Breast epithelium (tissue), 4 donors: ENCODE data around the gene RBBP8NL. TPM values are rescaled to one million over a fixed set of nuclear protein-coding genes. Genes with fewer than 3 reads are reported as not detected.

ENCODE experiments used
- DNase-seq, 2 donors: peaks; one replicate each; pipeline ENCODE4 v3.0.0-alpha.2; 2019; ENCODE audit warnings: low spot score in 2 of 2
- H3K27ac ChIP-seq, 2 donors: fragments of 200-600 bp; sonication (generic) in 1 of 2; one replicate each; pipeline ENCODE4 v1.5.1; 2016 to 2019; ENCODE audit warnings: mild to moderate bottlenecking in 1 of 2
- H3K27me3 ChIP-seq, 2 donors: fragments of 200-600 bp; sonication (generic) in 1 of 2; one replicate each; pipeline versions ENCODE4 v1.5.1 to v1.6.0; 2017 to 2019; ENCODE audit warnings: control low read depth in 1 of 2, mild to moderate bottlenecking in 1 of 2
- H3K36me3 ChIP-seq: fragments of 200-600 bp; one replicate; pipeline ENCODE4 v1.5.1; 2019
- H3K4me1 ChIP-seq, 2 donors: fragments of 200-600 bp; sonication (generic); one replicate each; pipeline ENCODE4 v1.5.1; 2016 to 2019; ENCODE audit warnings: control low read depth in 1 of 2
- H3K4me3 ChIP-seq, 3 donors: fragments of 200-600 bp; sonication (generic); 1 replicate in 2 of 3; 2 replicates in 1 of 3; pipeline ENCODE4 v1.5.1; 2016 to 2019; ENCODE audit warnings: mild to moderate bottlenecking in 3 of 3, moderate library complexity in 2 of 3
- H3K9me3 ChIP-seq, 2 donors: fragments of 200-600 bp; sonication (generic) in 1 of 2; one replicate each; pipeline ENCODE4 v1.5.1; 2016 to 2019; ENCODE audit warnings: control low read depth in 1 of 2
- POLR2A ChIP-seq: fragments of 450-650 bp; IDR thresholded peaks from one replicate; pipeline ENCODE4 v1.6.1; 2016; ENCODE audit warnings: antibody characterized with exemption, mild to moderate bottlenecking, moderate library complexity
- POLR2AphosphoS5 ChIP-seq, 3 donors: sonication (generic); formaldehyde crosslinking; IDR thresholded peaks; one replicate each; pipeline ENCODE4 v1.6.1; 2017; ENCODE audit warnings: antibody characterized with exemption in 3 of 3
- intact Hi-C: fragments of 100-400 bp; cut with DNase I; formaldehyde crosslinking; loops from one replicate; pipeline ENCODE4 v1.15.1; 2023; ENCODE audit warnings: low total_unique reads
- total RNA-seq, 3 donors: library from RNA; depleted of rRNA; stranded (reverse); fragments of >200 nt; gene quantifications; one replicate each; pipeline ENCODE4 v1.1.0, GENCODE V29; 2016
- TF ChIP-seq, protein P1 (sequence below), 3 donors: fragments of 450-650 bp; IDR thresholded peaks; one replicate each; pipeline ENCODE4 v1.5.1; 2016 to 2017; ENCODE audit warnings: antibody characterized with exemption in 3 of 3, mild to moderate bottlenecking in 3 of 3, moderate library complexity in 3 of 3

The RBBP8NL gene
- total RNA-seq, 3 donors from 2014 or later: 2.0 to 4.0 TPM; not detected in 1

DNA sequence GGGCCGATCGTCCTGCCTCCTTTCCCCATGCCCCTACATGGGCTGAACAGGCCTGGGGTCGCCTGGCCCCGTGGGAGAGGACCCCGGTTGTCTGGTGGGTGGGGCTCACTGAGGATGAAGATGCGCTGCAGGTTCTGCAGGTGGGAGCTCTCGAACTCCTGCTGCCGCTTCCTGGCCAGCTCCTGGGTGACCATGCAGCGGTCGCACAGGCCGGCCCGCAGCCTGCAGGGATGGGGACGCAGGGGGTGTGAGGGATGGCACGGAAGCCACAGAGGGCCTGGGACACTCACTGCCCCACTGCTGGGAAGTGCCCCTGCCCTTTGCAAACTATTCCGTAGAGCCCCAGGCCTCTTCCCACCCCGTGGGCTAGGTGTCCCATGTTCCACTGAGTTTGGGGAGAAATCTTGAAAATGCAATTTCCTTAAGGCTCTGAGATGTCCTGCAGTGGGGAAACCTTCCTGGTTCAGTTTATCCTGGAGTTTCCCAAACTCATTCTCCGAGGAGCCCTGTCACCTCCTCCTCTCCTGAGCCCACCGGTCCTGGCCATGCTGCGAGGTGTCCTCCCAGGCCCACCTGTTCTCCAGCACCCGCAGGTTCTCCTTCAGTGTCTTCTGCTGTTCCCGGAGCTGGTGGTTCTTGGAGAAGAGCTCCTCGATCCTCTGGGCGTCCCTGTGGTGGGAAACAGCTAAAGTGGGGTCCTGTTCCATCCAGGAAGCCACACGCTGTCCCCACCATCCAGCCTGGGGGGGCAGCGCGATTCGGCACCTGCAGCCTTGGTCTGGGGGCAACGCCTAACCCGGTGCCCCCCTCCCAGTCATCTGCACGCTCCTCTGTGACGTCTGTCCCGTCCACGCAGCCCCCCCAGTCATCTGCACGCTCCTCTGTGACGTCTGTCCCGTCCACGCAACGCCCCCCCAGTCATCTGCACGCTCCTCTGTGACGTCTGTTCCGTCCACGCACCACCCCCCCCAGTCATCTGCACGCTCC lies 10.4 kb downstream of the RBBP8NL start:
- H3K36me3 ChIP-seq: no peaks in the 10 kb centered on the region
- TF ChIP-seq, protein P1, sequence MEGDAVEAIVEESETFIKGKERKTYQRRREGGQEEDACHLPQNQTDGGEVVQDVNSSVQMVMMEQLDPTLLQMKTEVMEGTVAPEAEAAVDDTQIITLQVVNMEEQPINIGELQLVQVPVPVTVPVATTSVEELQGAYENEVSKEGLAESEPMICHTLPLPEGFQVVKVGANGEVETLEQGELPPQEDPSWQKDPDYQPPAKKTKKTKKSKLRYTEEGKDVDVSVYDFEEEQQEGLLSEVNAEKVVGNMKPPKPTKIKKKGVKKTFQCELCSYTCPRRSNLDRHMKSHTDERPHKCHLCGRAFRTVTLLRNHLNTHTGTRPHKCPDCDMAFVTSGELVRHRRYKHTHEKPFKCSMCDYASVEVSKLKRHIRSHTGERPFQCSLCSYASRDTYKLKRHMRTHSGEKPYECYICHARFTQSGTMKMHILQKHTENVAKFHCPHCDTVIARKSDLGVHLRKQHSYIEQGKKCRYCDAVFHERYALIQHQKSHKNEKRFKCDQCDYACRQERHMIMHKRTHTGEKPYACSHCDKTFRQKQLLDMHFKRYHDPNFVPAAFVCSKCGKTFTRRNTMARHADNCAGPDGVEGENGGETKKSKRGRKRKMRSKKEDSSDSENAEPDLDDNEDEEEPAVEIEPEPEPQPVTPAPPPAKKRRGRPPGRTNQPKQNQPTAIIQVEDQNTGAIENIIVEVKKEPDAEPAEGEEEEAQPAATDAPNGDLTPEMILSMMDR (IDR thresholded peaks at IDR 0.05): no peak
- no peak for TF ChIP-seq POLR2AphosphoS5 (IDR thresholded peaks at IDR 0.05)
- no peaks in the 10 kb centered on the region for H3K4me1 ChIP-seq
- peaks cover 0 to 4% of the 10 kb centered on the region in 2 donors for H3K27me3 ChIP-seq
- H3K9me3 ChIP-seq: no peaks in the 10 kb centered on the region
- H3K4me3 ChIP-seq: no peak overlapping the region
- no peak overlapping the region for H3K27ac ChIP-seq
- no peak for DNase-seq
- intact Hi-C loops: no loop called here

DNA sequence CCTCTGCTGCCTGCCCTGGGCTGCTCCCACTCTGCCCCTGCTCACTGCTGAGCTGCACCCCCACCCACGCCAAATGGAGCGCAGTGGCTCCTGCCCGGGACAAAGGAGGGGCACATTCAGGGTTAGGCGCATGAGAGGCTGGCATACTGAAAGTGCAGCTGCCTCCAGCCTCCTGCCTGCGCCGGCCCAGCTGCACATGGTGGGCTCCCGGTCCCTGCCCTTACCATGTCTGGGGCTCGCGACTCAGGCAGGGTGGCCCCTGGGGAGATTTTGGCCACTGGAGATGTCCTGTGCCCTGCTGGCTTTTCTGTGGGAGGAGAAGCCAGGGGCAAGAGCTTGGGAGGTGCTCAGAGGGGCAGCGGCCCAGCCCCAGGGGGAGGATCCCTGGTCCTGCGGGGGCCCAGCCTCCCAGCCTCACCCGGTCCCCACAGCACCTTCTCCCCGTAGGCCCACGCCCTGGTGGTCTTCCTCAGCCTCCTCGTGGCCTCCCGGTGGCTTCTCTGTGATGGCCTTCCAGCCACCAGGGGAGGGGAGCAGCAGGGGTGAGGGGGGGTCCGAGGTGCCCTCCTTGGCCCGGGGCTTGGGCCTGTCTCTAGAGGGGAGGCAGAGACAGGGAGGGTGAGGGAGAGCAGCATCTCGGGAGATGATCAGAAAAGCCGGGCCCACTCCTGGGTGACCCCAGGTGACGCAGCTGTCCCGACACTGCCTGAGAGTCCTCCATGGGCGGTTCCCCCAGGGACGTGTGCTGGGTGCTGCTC lies 11.8 kb downstream of the RBBP8NL start:
- intact Hi-C loops: no loop called here
- H3K36me3 ChIP-seq: no peaks in the 10 kb centered on the region
- H3K27me3 ChIP-seq: peaks cover 0 to 4% of the 10 kb centered on the region in 2 donors
- H3K4me3 ChIP-seq: no peak overlapping the region
- no peak for DNase-seq
- no peak overlapping the region for H3K27ac ChIP-seq
- H3K9me3 ChIP-seq: no peaks in the 10 kb centered on the region
- TF ChIP-seq POLR2AphosphoS5 (IDR thresholded peaks at IDR 0.05): no peak
- H3K4me1 ChIP-seq: peaks cover 0 to 1% of the 10 kb centered on the region in 2 donors

DNA sequence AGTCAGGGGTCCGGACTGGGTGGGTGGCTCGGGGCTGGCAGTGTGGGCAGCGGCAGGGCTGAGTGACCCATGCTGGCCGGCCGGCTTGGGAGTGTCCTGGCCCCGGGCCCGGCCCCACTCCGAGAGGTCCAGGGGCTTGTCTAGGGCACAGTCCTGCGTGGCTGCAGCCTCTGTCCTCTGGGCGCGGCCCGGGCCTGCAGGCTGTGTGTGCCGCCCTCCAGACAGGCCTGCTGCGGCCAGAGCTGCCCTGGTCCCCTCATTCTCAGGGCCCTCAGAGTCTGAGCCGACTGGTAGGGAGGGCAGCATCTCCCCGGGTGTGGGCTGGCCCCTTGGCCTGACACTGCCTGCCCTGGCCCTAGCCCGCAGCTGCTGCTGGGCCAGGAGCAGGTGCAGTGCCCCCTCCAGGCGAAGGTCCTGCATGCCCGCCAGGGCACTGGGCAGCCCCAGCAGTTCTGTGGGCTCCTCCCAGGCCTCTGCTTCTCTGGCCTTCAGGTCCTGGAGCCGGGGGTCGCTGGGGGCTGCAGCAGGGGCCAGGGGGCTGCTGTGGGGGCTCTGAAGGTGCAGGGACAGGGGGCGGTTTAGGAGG lies 13.3 kb downstream of the RBBP8NL start:
- intact Hi-C loops: no loop called here
- Histone ChIP-seq H3K27me3 (peaks cover 0 to 4% of the 10 kb centered on the region in 2 donors), H3K27ac (no peak overlapping the region), H3K9me3 (no peaks in the 10 kb centered on the region), H3K4me3 (no peak overlapping the region), H3K4me1 (peaks cover 0 to 17% of the 10 kb centered on the region in 2 donors), H3K36me3 (no peaks in the 10 kb centered on the region)
- TF ChIP-seq POLR2AphosphoS5 (IDR thresholded peaks at IDR 0.05) (no peak), POLR2A (no peak)
- TF ChIP-seq, protein P1 (IDR thresholded peaks at IDR 0.05): no peak
- no peak for DNase-seq

DNA sequence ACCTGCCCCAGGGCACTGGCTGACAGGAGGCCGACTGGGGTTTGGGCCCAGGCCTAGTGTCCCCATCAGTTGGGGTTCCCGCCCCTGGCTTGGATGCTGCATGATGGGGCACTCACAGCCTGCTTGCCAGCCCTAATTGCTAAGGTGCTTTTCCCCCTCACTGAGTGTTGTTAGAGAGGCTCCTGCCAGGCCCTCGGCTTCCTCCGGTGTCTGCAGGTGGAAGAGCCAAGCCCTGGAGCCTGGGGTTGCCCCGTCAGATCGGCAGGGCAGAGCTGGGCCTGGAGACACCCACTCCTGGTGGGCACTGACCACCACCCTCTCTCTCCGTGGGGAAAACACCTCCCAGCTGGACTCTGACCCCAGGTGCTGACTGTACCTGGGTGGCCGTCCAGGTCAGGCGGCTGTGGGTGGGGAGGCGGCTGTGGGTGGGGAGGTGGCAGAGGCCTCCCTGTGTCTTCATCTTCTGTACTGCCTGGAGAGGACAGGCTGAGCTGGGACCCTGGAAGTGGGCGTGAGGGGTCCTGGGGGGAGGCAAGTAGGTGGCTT lies 14.2 kb downstream of the RBBP8NL start:
- H3K36me3 ChIP-seq: no peaks in the 10 kb centered on the region
- H3K9me3 ChIP-seq: no peaks in the 10 kb centered on the region
- peaks cover 0 to 4% of the 10 kb centered on the region in 2 donors for H3K27me3 ChIP-seq
- no peak for TF ChIP-seq POLR2A
- TF ChIP-seq, protein P1 (IDR thresholded peaks at IDR 0.05): no peak
- TF ChIP-seq POLR2AphosphoS5 (IDR thresholded peaks at IDR 0.05): no peak
- no peak overlapping the region for H3K27ac ChIP-seq
- no peak overlapping the region for H3K4me3 ChIP-seq
- no peak for DNase-seq
- peaks cover 0 to 20% of the 10 kb centered on the region in 2 donors for H3K4me1 ChIP-seq
- intact Hi-C loops: no loop called here
